Measurements from ENCODE around the gene PCF11. TPM values are rescaled to one million over a fixed set of nuclear protein-coding genes. Genes with fewer than 3 reads are reported as not detected.

Gene PCF11
- total RNA-seq, 1 experiment from 2014 or later, result 41.7 TPM

GRCh38 chr11:83153764-83154163 lies 3.2 kb upstream of the PCF11 start:
- Histone ChIP-seq H3K9me2 (replicated peaks; ENCODE audit: low read length) (no peaks in the 10 kb centered on the region), H3K36me3 (ENCODE audit: low read depth, low read length) (peaks cover 5% of the 10 kb centered on the region), H3K9me3 (ENCODE audit: low read length) (no peaks in the 10 kb centered on the region), H3K79me2 (ENCODE audit: low read length) (peaks cover 19% of the 10 kb centered on the region), H3K4me2 (ENCODE audit: low read length) (no peak overlapping the region), H2AFZ (ENCODE audit: low read length) (no peak overlapping the region), H3K27ac (ENCODE audit: low read length) (no peak overlapping the region), H3K27me3 (ENCODE audit: low read length) (no peaks in the 10 kb centered on the region), H3F3A (ENCODE audit: low read length, unreplicated experiment) (no peaks in the 10 kb centered on the region), H4K20me1 (ENCODE audit: low read length) (peaks cover 14% of the 10 kb centered on the region), H3K4me3 (ENCODE audit: low read length) (no peak overlapping the region), H3K4me1 (ENCODE audit: insufficient read depth, low read length) (peaks cover 8% of the 10 kb centered on the region), H3K9ac (ENCODE audit: low read length) (no peak overlapping the region)
- TF ChIP-seq EZH2 (IDR thresholded peaks at IDR 0.05; ENCODE audit: low read length, unreplicated experiment), result no peak
- no peak for DNase-seq
- ChIA-PET CTCF (no interaction called here), POLR2A (ENCODE audit: unreplicated experiment) (interaction anchor here (0.6 kb wide), 1 partner anchor 102 kb away, joined by 3 read pairs; no protein-coding TSS in a partner anchor)
- no peak for ATAC-seq
- intact Hi-C loops (cut with micrococcal nuclease), result no loop called here
- BruUV-seq (replicated peaks), result no TSS peak

- H3F3A ChIP-seq (ENCODE audit: low read length, unreplicated experiment), result peaks cover 10% of the 10 kb centered on the region
- BruUV-seq (replicated peaks), result TSS peak; percentile 85
- ATAC-seq (peak; percentile 89), DNase-seq (peak; percentile 100)
- no peaks in the 10 kb centered on the region for H3K27me3 ChIP-seq (ENCODE audit: low read length)
- H3K4me2 ChIP-seq (ENCODE audit: low read length), result peak overlapping the region; percentile 75
- ChIA-PET CTCF (interaction anchor here (0.7 kb wide), 1 partner anchor 130 kb away, joined by 13 read pairs; the partner anchor contains the start of gene CCDC90B), POLR2A (ENCODE audit: unreplicated experiment) (interaction anchor here (0.6 to 1.6 kb wide), 11 partner anchors 19 to 1931 kb away, joined by 3 to 18 read pairs (median 3); partner anchors contain the start of genes DDIAS, PRCP and RAB30)
- intact Hi-C loops (cut with micrococcal nuclease), result loop anchor here (1.0 to 5.0 kb wide), 6 partner anchors 37 to 299 kb away; partner anchors contain the start of genes ANKRD42, DDIAS, PRCP and RAB30
- H3K79me2 ChIP-seq (ENCODE audit: low read length), result peaks cover 45% of the 10 kb centered on the region
- H3K36me3 ChIP-seq (ENCODE audit: low read depth, low read length), result peaks cover 22% of the 10 kb centered on the region
- H3K9me2 ChIP-seq (replicated peaks; ENCODE audit: low read length), result no peaks in the 10 kb centered on the region
- TF ChIP-seq EZH2 (IDR thresholded peaks at IDR 0.05; ENCODE audit: low read length, unreplicated experiment) (no peak), EZH2phosphoT487 (IDR thresholded peaks at IDR 0.05; ENCODE audit: borderline replicate concordance, low read length) (no peak), CTCF (conservative IDR thresholded peaks at IDR 0.05; ENCODE audit: low read depth, low read length) (no peak)
- H2AFZ ChIP-seq (ENCODE audit: low read length), result peak overlapping the region; percentile 80
- H4K20me1 ChIP-seq (ENCODE audit: low read length), result peaks cover 39% of the 10 kb centered on the region
- peak overlapping the region; percentile 76 for H3K27ac ChIP-seq (ENCODE audit: low read length)
- peak overlapping the region; percentile 75 for H3K4me3 ChIP-seq (ENCODE audit: low read length)
- peak overlapping the region; percentile 70 for H3K9ac ChIP-seq (ENCODE audit: low read length)
- H3K9me3 ChIP-seq (ENCODE audit: low read length), result no peaks in the 10 kb centered on the region
- H3K4me1 ChIP-seq (ENCODE audit: insufficient read depth, low read length), result peaks cover 12% of the 10 kb centered on the region
Measured at GRCh38 chr11:83156144-83156995, 561 bp upstream of the PCF11 start.

GRCh38 chr11:83157594-83158356 lies 844 bp downstream of the PCF11 start:
- Histone ChIP-seq H3K4me3 (ENCODE audit: low read length) (peak overlapping the region; percentile 92), H3K9me2 (replicated peaks; ENCODE audit: low read length) (no peaks in the 10 kb centered on the region), H3K79me2 (ENCODE audit: low read length) (peaks cover 59% of the 10 kb centered on the region), H3K4me1 (ENCODE audit: insufficient read depth, low read length) (peaks cover 15% of the 10 kb centered on the region), H3K9me3 (ENCODE audit: low read length) (no peaks in the 10 kb centered on the region), H2AFZ (ENCODE audit: low read length) (no peak overlapping the region), H3F3A (ENCODE audit: low read length, unreplicated experiment) (peaks cover 10% of the 10 kb centered on the region), H3K27ac (ENCODE audit: low read length) (peak overlapping the region; percentile 79), H3K4me2 (ENCODE audit: low read length) (peak overlapping the region; percentile 88), H3K27me3 (ENCODE audit: low read length) (no peaks in the 10 kb centered on the region), H3K9ac (ENCODE audit: low read length) (peak overlapping the region; percentile 96), H3K36me3 (ENCODE audit: low read depth, low read length) (peaks cover 34% of the 10 kb centered on the region), H4K20me1 (ENCODE audit: low read length) (peaks cover 50% of the 10 kb centered on the region)
- TSS peak; percentile 30 for BruUV-seq (replicated peaks)
- peak; percentile 40 for DNase-seq
- CTCF ChIA-PET, result interaction anchor here (0.6 kb wide), 1 partner anchor 382 kb away, joined by 3 read pairs; no protein-coding TSS in a partner anchor
- TF ChIP-seq EZH2 (IDR thresholded peaks at IDR 0.05; ENCODE audit: low read length, unreplicated experiment) (no peak), EZH2phosphoT487 (IDR thresholded peaks at IDR 0.05; ENCODE audit: borderline replicate concordance, low read length) (no peak), CTCF (conservative IDR thresholded peaks at IDR 0.05; ENCODE audit: low read depth, low read length) (no peak)
- no peak for ATAC-seq
- intact Hi-C loops (cut with micrococcal nuclease), result loop anchor here (2.0 to 5.0 kb wide), 2 partner anchors 257 to 300 kb away; partner anchors contain the start of genes DDIAS and PRCP
- POLR2A ChIA-PET (ENCODE audit: unreplicated experiment), result interaction anchor here (0.6 to 1.6 kb wide), 4 partner anchors 24 to 257 kb away, joined by 3 to 18 read pairs (median 4); partner anchors contain the start of genes DDIAS, PRCP and RAB30
